Cardiac septum (tissue), 1 donor: ENCODE results near the gene UQCR11. TPM values are rescaled to one million over a fixed set of nuclear protein-coding genes. Genes with fewer than 3 reads are reported as not detected.

Experiments
- DNase-seq: peaks from one replicate; pipeline ENCODE4 v3.0.0-alpha.2; 2020; ENCODE audit warnings: low spot score
- intact Hi-C: fragments of 100-400 bp; cut with DNase I; formaldehyde crosslinking; loops from one replicate; pipeline ENCODE4 v1.14.0; 2022
- total RNA-seq: library from RNA; stranded (reverse); fragmentation: NEBNext Ultra II Directional; extraction: Animal tissue kit (Norgen Biotek cat#: 25700); gene quantifications from one replicate; pipeline ENCODE4 v1.2.1, GENCODE V29; 2021
- donor health status: DM: no; HTN: no; CAD: no.

The UQCR11 gene
- total RNA-seq, 1 donor from 2014 or later = 697 TPM

- DNase-seq = no peak
- intact Hi-C loops = no loop called here
These were observed 29.7 kb downstream of the UQCR11 start for GRCh38 chr19:1575323-1576241.

- intact Hi-C loops = no loop called here
- no peak for DNase-seq
These were observed 30.7 kb downstream of the UQCR11 start for GRCh38 chr19:1574354-1575136.

DNA sequence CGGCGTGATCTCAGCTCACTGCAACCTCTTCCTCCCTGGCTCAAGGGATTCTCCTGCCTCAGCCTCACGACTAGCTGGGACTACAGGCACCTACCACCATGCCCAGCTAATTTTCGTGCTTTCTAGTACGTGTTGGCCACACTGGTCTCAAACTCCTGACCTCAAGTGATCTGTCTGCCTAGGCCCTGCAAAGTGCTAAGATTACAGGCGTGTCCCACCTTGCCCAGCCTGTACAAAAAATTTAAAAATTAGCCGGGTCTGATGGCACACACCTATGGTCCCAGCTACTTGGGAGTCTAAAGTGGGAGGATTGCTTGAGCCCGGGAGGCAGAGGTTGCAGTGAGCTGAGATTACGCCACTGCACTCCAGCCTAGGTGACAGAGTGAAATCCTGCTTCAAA is 32.5 kb downstream of the UQCR11 start:
- intact Hi-C loops = no loop called here
- DNase-seq = no peak

DNA sequence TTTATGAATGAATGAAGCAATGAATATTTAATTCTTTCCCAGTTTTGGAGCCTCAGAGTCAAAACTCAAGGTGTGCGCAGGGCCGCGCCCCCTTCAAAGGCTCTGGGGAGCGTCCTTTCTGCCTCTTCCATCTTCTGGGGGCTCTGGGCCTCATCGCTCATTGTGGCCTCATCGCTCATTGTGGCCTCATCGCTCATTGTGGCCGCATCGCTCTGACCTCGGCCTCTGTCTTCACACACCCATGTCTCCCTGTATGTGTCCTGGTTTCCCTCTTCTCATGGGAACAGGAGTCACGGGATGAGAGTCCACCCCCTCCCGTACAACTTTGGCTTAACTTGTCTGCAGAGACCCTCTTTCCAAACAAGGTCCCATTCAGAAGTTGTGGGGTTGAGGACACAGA is 33.9 kb downstream of the UQCR11 start:
- DNase-seq = no peak
- intact Hi-C loops = no loop called here

DNA sequence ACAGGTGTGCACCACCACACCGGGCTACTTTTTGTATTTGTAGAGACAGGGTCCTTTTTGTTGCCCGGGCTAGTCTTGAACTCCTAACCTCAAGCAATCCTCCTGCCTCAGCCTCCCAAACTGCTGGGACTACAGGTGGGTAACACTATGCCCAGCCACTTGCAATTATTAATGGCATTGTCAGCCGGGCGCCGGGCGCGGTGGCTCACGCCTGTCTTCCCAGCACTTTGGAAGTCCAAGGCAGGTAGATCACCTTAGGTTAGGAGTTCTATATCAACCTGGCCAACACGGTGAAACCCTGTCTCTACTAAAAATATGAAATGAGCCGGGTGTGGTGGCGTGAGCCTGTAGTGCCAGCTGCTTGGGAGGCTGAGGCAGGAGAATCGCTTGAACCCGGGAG is 34.4 kb downstream of the UQCR11 start:
- intact Hi-C loops = no loop called here
- DNase-seq = no peak

DNA sequence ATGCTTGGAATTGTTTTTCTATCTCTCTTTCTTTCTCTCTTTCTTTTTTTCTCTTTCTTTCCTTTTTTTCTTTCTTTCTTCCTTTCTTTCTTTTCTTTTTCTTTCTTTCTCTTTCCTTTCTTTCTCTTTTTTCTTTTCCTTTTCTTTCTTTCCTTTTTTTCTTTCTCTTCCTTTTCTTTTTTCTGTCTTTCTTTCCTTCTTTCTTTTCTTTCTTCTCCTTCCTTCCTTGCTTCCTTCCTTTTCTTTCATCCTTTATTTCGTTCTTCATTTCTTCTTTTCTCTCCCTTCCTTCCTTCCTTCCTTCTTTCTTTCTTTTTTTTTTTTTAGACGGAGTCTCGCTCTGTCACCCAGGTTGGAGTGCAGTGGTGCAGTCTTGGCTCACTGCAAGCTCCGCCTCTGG is 35.3 kb downstream of the UQCR11 start:
- DNase-seq = no peak
- intact Hi-C loops = no loop called here

DNA sequence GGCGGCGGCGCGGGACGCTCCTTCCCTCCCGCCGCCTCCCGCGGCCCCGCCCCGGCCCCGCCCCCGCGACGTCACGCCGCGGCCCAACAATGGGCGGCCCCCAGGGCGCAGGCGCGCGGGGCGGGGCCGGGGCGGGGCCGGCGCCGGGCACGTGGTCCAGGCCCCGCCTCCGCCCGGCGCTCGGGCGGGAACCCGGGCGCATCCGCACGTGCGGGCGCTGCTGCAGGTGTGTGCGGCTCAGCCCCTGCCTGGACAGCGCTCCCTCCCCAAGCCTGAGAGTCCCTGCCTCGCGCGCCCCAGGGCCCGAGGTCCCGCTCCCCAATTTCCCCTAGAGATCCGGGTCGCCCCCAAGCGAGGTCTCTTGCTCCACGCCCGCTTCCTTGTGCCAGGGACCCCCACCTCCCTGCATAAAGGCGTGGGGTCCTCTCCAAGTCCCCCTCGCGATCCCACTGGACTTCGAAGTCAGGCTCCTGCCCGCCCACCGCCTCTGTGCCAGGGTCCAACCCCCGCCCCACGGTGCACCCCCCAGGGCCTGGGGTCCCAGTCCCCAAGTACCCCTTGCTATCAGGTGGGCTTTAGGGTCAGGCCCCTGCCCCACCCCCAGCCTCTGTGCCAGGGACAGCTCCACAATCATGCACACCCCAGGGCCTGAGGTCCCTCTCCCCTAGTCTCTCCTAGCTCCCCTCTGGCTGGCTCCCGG is 36.8 kb downstream of the UQCR11 start, which contains the start of gene MEX3D:
TSS of gene MEX3D (minus strand) at position 6 of the 700 bp plus-strand sequence. CDS start 267 bp downstream, outside the sequence.
- DNase-seq = no peak
- intact Hi-C loops = no loop called here

GRCh38 chr19:1567848-1568227 is 37.4 kb downstream of the UQCR11 start:
- intact Hi-C loops = no loop called here
- no peak for DNase-seq

DNA sequence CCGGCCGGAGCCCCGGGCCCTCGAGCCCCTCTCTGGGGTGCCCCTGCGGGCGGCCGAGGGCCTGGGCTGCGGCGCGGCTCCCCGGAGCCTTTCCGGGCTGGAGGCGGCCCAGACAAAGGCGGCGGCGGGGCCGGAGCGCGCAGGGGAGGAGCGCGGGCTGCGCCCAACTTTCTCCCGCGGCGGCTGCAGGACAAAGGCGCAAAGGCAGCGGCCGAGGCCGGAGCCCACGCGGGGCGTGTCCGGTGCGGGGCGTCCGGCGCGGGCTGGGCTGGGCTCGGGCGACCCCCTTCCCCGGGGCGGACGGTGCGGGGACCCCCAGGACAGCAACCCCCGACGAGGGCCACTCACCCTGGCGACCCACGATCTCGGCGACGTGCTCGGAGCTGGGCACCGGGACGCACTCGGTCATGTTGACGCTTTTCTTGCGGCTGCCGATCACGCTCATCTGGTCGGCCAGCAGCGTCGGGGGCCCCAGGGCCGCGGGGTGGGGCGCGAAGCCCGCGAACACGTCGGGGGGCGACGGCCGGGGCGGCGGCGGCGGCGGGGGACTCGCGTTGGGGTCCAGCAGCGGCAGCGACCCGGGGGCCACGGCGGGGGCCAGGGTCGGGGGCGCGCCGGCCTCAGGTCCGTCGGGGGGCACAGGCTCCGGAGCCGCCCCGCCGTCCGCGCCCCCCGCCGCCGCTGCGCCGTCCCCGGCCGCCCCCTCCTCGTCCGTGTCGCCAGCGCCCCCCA is 38.0 kb downstream of the UQCR11 start:
- intact Hi-C loops = no loop called here
- no peak for DNase-seq

GRCh38 chr19:1566392-1567115 is 38.7 kb downstream of the UQCR11 start:
- intact Hi-C loops = no loop called here
- DNase-seq = no peak

DNA sequence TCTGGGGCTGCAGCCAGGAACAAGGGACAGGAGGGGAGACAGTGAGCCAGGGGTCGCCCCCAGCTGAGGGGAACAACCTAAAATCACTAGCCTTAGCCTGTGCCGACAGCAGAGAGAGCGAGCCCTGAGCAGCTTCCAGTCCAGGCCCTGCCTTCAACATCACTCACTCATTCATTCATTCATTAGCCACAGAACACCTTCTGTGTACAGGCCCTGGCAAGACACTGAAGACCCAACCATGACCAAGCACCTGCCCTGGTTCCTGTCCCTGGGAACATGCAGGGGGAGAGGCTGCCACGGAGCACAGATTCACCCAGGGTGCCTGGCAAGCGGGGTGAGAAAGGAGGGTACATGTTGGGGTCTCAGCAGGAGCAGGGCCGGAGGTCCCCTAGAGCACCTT is 42.0 kb downstream of the UQCR11 start:
- intact Hi-C loops = no loop called here
- DNase-seq = no peak

DNA sequence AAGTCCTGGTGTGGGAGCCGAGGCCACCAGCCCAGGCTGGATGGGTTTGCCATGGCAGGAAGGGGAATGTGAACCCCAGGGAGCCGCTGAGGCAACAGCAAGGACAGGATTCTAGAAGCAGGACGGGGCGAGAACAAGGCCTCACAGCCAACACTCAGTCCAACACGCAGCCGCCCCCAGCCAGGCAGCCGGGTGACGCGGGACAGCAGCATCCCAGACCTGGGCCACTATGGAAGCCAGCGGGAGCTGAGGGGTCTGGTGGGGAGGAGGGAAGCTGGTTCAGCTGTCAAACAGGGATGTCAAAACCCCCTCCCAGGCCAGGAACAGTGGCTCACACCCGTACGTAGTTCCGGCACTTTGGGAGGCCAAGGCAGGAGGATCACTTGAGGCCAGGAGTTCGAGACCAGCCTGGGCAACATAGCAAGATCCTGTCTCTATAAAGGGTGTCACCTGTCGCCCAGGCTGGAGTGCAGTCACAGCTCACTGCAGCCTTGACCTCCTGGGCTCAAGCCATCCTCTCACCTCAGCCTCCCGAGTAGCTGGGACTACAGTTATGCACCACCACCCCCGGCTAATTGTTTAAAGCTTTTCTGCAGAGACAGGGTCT is 43.9 kb downstream of the UQCR11 start:
- intact Hi-C loops = no loop called here

DNA sequence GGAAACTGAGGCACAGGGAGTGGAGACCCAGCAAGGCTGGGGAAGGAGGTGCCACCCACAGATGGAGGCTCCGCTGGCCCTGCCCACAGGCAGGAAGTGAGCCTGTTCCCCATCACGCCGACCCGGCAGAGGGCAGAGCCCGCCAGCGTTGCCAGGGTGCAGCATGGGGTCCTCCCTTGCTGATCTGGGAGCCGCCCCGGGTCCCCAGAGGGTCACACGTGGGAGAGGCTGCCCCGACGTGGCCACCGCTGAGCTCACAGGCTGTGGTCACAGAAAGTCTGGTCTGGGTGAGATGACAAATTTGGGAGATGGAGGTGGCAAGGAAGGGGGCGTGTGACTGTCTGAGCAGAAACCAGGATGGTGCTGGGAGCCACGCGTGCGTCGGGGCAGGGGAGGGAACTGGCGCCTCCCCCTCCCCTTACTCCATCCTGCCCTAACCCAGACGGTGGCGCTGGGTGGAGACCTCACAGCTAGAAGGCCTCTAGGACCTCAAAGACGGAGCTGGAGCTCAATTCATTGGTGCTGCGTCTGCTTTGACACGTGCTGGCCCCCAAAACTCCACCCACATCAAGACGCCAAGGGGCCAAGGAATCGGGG is 44.9 kb downstream of the UQCR11 start:
- intact Hi-C loops = no loop called here
- no peak for DNase-seq

More for the DNA sequence above, 43.9 kb downstream of the UQCR11 start:
- no peak for DNase-seq

DNA sequence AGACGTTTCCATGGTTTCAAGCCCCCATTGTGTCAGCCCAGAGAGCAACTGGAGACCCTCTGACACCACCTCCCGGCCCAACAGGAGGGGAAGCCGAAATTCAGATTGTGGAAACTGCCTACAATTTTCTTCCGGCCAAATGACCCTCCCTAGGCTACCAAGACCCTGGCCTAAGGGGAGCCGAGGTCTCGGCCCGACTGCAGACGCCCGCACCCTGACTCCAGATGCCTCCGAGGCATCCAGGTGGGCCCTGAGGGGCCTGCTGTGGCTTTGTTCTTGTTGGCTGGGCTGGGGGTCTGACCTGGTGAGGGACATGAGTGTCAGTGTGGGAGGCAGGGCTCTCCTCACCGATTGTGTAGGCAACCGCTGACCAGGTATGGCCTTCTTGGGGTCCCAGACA is 46.7 kb downstream of the UQCR11 start:
- DNase-seq = no peak
- intact Hi-C loops = no loop called here

DNA sequence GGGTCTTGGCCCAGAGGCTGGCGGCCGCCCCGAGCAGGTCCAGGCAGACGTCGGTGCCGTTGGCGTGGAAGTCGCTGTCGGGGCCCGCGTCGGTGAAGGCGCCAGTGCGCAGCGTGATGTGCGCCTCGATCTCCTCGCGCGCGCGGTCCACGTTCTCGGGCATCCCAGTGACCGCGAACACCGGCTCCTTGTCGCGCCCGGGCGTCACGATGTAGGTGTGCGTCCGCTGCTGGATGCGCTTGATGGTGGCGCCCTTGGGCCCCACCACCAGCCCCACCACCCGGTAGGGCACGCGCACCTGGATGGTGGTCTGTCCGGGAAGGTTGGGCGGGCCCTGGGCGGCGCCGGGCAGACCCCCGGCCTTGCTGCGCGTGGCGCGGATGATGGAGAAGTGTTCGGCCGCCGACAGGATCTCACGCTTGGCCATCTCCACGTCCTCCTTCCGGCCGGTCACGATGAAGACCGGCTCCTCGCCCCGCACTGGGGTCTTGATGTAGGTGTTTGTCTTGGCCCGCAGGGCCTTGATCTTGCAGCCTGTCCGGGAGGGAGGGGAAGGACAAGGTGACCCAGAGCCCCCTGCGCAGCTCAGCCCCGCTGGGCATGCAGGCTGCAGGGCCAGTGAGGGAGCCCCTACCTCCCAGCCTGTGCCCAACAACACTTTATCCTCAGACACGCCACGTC is 48.7 kb downstream of the UQCR11 start:
- no peak for DNase-seq
- intact Hi-C loops = no loop called here

- DNase-seq = no peak
- intact Hi-C loops = no loop called here
These were observed 49.5 kb downstream of the UQCR11 start for GRCh38 chr19:1555487-1556389.
